ENCODE measurements around the gene PTPRK. TPM values are rescaled to one million over a fixed set of nuclear protein-coding genes. Genes with fewer than 3 reads are reported as not detected.

The PTPRK gene
- total RNA-seq, 1 donor from 2014 or later = 50.3 TPM

- Mint-ChIP-seq H3K27ac (ENCODE audit: unreplicated experiment) (no peak overlapping the region), H3K4me1 (ENCODE audit: low read depth, unreplicated experiment) (no peaks in the 10 kb centered on the region)
- DNase-seq = no peak
Observed at GRCh38 chr6:127938701-127939100, 581.7 kb downstream of the PTPRK start.

DNA sequence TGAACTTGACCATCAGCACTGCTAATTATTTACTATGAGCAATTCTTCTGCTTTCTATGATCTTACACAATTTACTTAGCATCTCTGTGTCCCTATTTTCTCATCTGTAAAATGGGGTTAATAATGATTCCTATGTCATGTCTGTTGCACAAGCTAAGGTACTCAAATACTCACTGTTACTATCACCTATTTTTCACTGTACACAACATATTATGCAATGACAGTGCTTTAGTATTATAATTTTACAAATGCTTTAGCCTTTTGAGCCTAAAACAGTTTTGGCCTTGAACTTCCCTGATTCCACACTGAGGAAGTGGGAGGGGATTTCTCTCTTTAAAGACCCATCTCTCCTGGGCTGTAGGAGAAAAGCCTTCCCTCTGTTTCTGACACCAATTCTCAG, 582.7 kb downstream of the PTPRK start:
- H3K27ac Mint-ChIP-seq (ENCODE audit: unreplicated experiment) = no peak overlapping the region
- DNase-seq = no peak
- no peaks in the 10 kb centered on the region for H3K27me3 Mint-ChIP-seq (ENCODE audit: unreplicated experiment)
- H3K4me1 Mint-ChIP-seq (ENCODE audit: low read depth, unreplicated experiment) = no peaks in the 10 kb centered on the region
- H3K9me3 Mint-ChIP-seq (ENCODE audit: unreplicated experiment) = peaks cover 3% of the 10 kb centered on the region
- no peak for TF ChIP-seq CTCF (IDR thresholded peaks at IDR 0.05; ENCODE audit: partially characterized antibody, unreplicated experiment)
- no peak overlapping the region for H3K4me3 Mint-ChIP-seq (ENCODE audit: unreplicated experiment)
- H3K36me3 Mint-ChIP-seq (ENCODE audit: unreplicated experiment) = peaks cover 7% of the 10 kb centered on the region

More at GRCh38 chr6:127938701-127939100, 581.7 kb downstream of the PTPRK start:
- TF ChIP-seq CTCF (IDR thresholded peaks at IDR 0.05; ENCODE audit: partially characterized antibody, unreplicated experiment) = no peak
- H3K9me3 Mint-ChIP-seq (ENCODE audit: unreplicated experiment) = no peaks in the 10 kb centered on the region
- H3K27me3 Mint-ChIP-seq (ENCODE audit: unreplicated experiment) = no peaks in the 10 kb centered on the region
- no peaks in the 10 kb centered on the region for H3K36me3 Mint-ChIP-seq (ENCODE audit: unreplicated experiment)
- no peak overlapping the region for H3K4me3 Mint-ChIP-seq (ENCODE audit: unreplicated experiment)

- Mint-ChIP-seq H3K4me1 (ENCODE audit: low read depth, unreplicated experiment) (no peaks in the 10 kb centered on the region), H3K27ac (ENCODE audit: unreplicated experiment) (no peak overlapping the region), H3K9me3 (ENCODE audit: unreplicated experiment) (peaks cover 3% of the 10 kb centered on the region), H3K27me3 (ENCODE audit: unreplicated experiment) (no peaks in the 10 kb centered on the region), H3K4me3 (ENCODE audit: unreplicated experiment) (no peak overlapping the region), H3K36me3 (ENCODE audit: unreplicated experiment) (peaks cover 8% of the 10 kb centered on the region)
- DNase-seq = no peak
- TF ChIP-seq CTCF (IDR thresholded peaks at IDR 0.05; ENCODE audit: partially characterized antibody, unreplicated experiment) = no peak
Observed at GRCh38 chr6:127937102-127937501, 583.3 kb downstream of the PTPRK start.

- no peak for DNase-seq
- Mint-ChIP-seq H3K4me3 (ENCODE audit: unreplicated experiment) (no peak overlapping the region), H3K4me1 (ENCODE audit: low read depth, unreplicated experiment) (no peaks in the 10 kb centered on the region), H3K36me3 (ENCODE audit: unreplicated experiment) (peaks cover 8% of the 10 kb centered on the region), H3K27me3 (ENCODE audit: unreplicated experiment) (no peaks in the 10 kb centered on the region), H3K9me3 (ENCODE audit: unreplicated experiment) (peaks cover 3% of the 10 kb centered on the region), H3K27ac (ENCODE audit: unreplicated experiment) (no peak overlapping the region)
- no peak for TF ChIP-seq CTCF (IDR thresholded peaks at IDR 0.05; ENCODE audit: partially characterized antibody, unreplicated experiment)
Observed at GRCh38 chr6:127934956-127935355, 585.4 kb downstream of the PTPRK start.

GRCh38 chr6:127933852-127934840, 586.3 kb downstream of the PTPRK start:
- no peak for DNase-seq
- no peaks in the 10 kb centered on the region for H3K27me3 Mint-ChIP-seq (ENCODE audit: unreplicated experiment)
- H3K36me3 Mint-ChIP-seq (ENCODE audit: unreplicated experiment) = peaks cover 8% of the 10 kb centered on the region
- no peak overlapping the region for H3K27ac Mint-ChIP-seq (ENCODE audit: unreplicated experiment)
- H3K9me3 Mint-ChIP-seq (ENCODE audit: unreplicated experiment) = peaks cover 3% of the 10 kb centered on the region
- H3K4me1 Mint-ChIP-seq (ENCODE audit: low read depth, unreplicated experiment) = no peaks in the 10 kb centered on the region
- no peak overlapping the region for H3K4me3 Mint-ChIP-seq (ENCODE audit: unreplicated experiment)
- TF ChIP-seq CTCF (IDR thresholded peaks at IDR 0.05; ENCODE audit: partially characterized antibody, unreplicated experiment) = no peak

Data from glutamatergic neuron (in vitro differentiated cells).